Caki2 (cell line): ENCODE results near the gene WDR48. TPM values are rescaled to one million over a fixed set of nuclear protein-coding genes. Genes with fewer than 3 reads are reported as not detected.

ENCODE experiments used
- DNase-seq: peaks from one replicate; pipeline ENCODE4 v3.0.0-alpha.2; 2015; ENCODE audit warnings: low read depth
- in situ Hi-C: cut with HindIII; loops from 2 replicates; pipeline ENCODE4 v1.10.0; 2016; ENCODE audit warnings: low sequenced_read_pairs, low pct_unique_long_range_greater_than_20kb, mixed read lengths
- total RNA-seq: library from RNA; depleted of rRNA; stranded (reverse); fragments of >200 nt; shearing (Covaris generic); gene quantifications from 2 replicates; pipeline ENCODE4 v1.2.3, GENCODE V29; 2014; ENCODE audit warnings: low replicate concordance

Gene WDR48
- total RNA-seq, 1 experiment from 2014 or later: 17.5 TPM

GRCh38 chr3:39109086-39109485 lies 57.3 kb downstream of the WDR48 start:
- in situ Hi-C loops: no loop called here
- DNase-seq: no peak

- in situ Hi-C loops: no loop called here
- DNase-seq: no peak
These were observed 58.3 kb downstream of the WDR48 start for GRCh38 chr3:39110041-39110639.

- in situ Hi-C loops: no loop called here
These were observed 60.3 kb downstream of the WDR48 start for GRCh38 chr3:39112113-39112512.

GRCh38 chr3:39112535-39112934 lies 60.7 kb downstream of the WDR48 start:
- in situ Hi-C loops: no loop called here

More at GRCh38 chr3:39112113-39112512, 60.3 kb downstream of the WDR48 start:
- no peak for DNase-seq

GRCh38 chr3:39113291-39113690 lies 61.5 kb downstream of the WDR48 start:
- in situ Hi-C loops: no loop called here

More at GRCh38 chr3:39112535-39112934, 60.7 kb downstream of the WDR48 start:
- no peak for DNase-seq

GRCh38 chr3:39114456-39114855 lies 62.6 kb downstream of the WDR48 start:
- no peak for DNase-seq
- in situ Hi-C loops: no loop called here

More at GRCh38 chr3:39113291-39113690, 61.5 kb downstream of the WDR48 start:
- no peak for DNase-seq

- in situ Hi-C loops: no loop called here
- DNase-seq: no peak
These were observed 64.1 kb downstream of the WDR48 start for GRCh38 chr3:39115870-39116269.

GRCh38 chr3:39118079-39118478 lies 66.3 kb downstream of the WDR48 start:
- in situ Hi-C loops: no loop called here

GRCh38 chr3:39118931-39119660 lies 67.3 kb downstream of the WDR48 start:
- no peak for DNase-seq
- in situ Hi-C loops: no loop called here

More at GRCh38 chr3:39118079-39118478, 66.3 kb downstream of the WDR48 start:
- DNase-seq: no peak

GRCh38 chr3:39121621-39122020 lies 69.8 kb downstream of the WDR48 start:
- DNase-seq: no peak
- in situ Hi-C loops: no loop called here

GRCh38 chr3:39122813-39123212 lies 71.0 kb downstream of the WDR48 start:
- in situ Hi-C loops: no loop called here
- no peak for DNase-seq

- DNase-seq: no peak
- in situ Hi-C loops: no loop called here
These were observed 73.3 kb downstream of the WDR48 start for GRCh38 chr3:39124876-39125840.

- DNase-seq: peak; percentile 26
- in situ Hi-C loops: no loop called here
These were observed 74.2 kb downstream of the WDR48 start for GRCh38 chr3:39125841-39126500.

- in situ Hi-C loops: no loop called here
- DNase-seq: peak; percentile 28
These were observed 74.8 kb downstream of the WDR48 start for GRCh38 chr3:39126532-39127071.

GRCh38 chr3:39127269-39127907 lies 75.6 kb downstream of the WDR48 start:
- no peak for DNase-seq
- in situ Hi-C loops: no loop called here

GRCh38 chr3:39127908-39128304 lies 76.1 kb downstream of the WDR48 start:
- no peak for DNase-seq
- in situ Hi-C loops: no loop called here

- in situ Hi-C loops: no loop called here
These were observed 77.1 kb downstream of the WDR48 start for GRCh38 chr3:39128951-39129350.

GRCh38 chr3:39130026-39130425 lies 78.2 kb downstream of the WDR48 start:
- in situ Hi-C loops: no loop called here

More at GRCh38 chr3:39128951-39129350, 77.1 kb downstream of the WDR48 start:
- no peak for DNase-seq

More at GRCh38 chr3:39130026-39130425, 78.2 kb downstream of the WDR48 start:
- DNase-seq: no peak
